HepG2 (cell line): ENCODE results near the gene METTL23. TPM values are rescaled to one million over a fixed set of nuclear protein-coding genes. Genes with fewer than 3 reads are reported as not detected.

ENCODE experiments used
- BORCS8-MEF2B ChIP-seq: sonication (generic); formaldehyde crosslinking; IDR thresholded peaks from 2 replicates; pipeline ENCODE4 v1.8.0; 2022; ENCODE audit warnings: mild to moderate bottlenecking, missing genetic modification reagents
- ERF ChIP-seq: IDR thresholded peaks from 2 replicates; pipeline ENCODE4 v1.6.1; 2018; ENCODE audit warnings: missing biosample characterization, missing genetic modification reagents
- JUND ChIP-seq: sonication (generic); formaldehyde crosslinking; IDR thresholded peaks from 2 replicates; pipeline ENCODE4 v1.8.0; 2022; ENCODE audit warnings: mild to moderate bottlenecking, missing genetic modification reagents
- KIAA2018 ChIP-seq: sonication (generic); formaldehyde crosslinking; IDR thresholded peaks from 2 replicates; pipeline ENCODE4 v1.5.0; 2020; ENCODE audit warnings: mild to moderate bottlenecking, missing genetic modification reagents, borderline replicate concordance
- MED1 ChIP-seq: sonication (generic); formaldehyde crosslinking; IDR thresholded peaks from 2 replicates; pipeline ENCODE4 v1.4.0; 2020; ENCODE audit warnings: missing genetic modification reagents
- MIER2 ChIP-seq: IDR thresholded peaks from 2 replicates; pipeline ENCODE4 v1.6.1; 2016; ENCODE audit warnings: missing biosample characterization, missing genetic modification reagents
- NR1H2 ChIP-seq: sonication (generic); formaldehyde crosslinking; IDR thresholded peaks from 2 replicates; pipeline ENCODE4 v1.8.1; 2022; ENCODE audit warnings: low read depth, missing genetic modification reagents, borderline replicate concordance
- TFDP1 ChIP-seq: IDR thresholded peaks from 2 replicates; pipeline ENCODE4 v1.6.1; 2016; ENCODE audit warnings: missing compliant biosample characterization, missing genetic modification reagents, borderline replicate concordance
- ZNF207 ChIP-seq: fragments of 450-650 bp; IDR thresholded peaks from 2 replicates; pipeline ENCODE4 v1.6.1; 2016; ENCODE audit warnings: antibody characterized with exemption, borderline replicate concordance
- ZNF282 ChIP-seq: fragments of 450-650 bp; IDR thresholded peaks from 2 replicates; pipeline ENCODE4 v1.6.1; 2018; ENCODE audit not compliant: partially characterized antibody
- ZNF430 ChIP-seq: sonication (generic); formaldehyde crosslinking; IDR thresholded peaks from 2 replicates; pipeline ENCODE4 v1.9.0; 2021; ENCODE audit warnings: mild to moderate bottlenecking, missing genetic modification reagents
- ZNF44 ChIP-seq: sonication (generic); formaldehyde crosslinking; IDR thresholded peaks from 2 replicates; pipeline ENCODE4 v1.5.1; 2020; ENCODE audit warnings: mild to moderate bottlenecking, missing genetic modification reagents
- ZNF709 ChIP-seq: sonication (generic); formaldehyde crosslinking; IDR thresholded peaks from 2 replicates; pipeline ENCODE4 v1.5.0; 2020; ENCODE audit warnings: mild to moderate bottlenecking, missing genetic modification reagents
- ZNF768 ChIP-seq: sonication (generic); formaldehyde crosslinking; IDR thresholded peaks from 2 replicates; pipeline ENCODE4 v1.4.0; 2020; ENCODE audit warnings: missing genetic modification reagents
- ZZZ3 ChIP-seq: sonication (generic); formaldehyde crosslinking; IDR thresholded peaks from 2 replicates; pipeline ENCODE4 v1.4.0; 2020; ENCODE audit warnings: missing genetic modification reagents, mild to moderate bottlenecking, borderline replicate concordance
- polyA plus RNA-seq, 8 experiments: library from polyadenylated mRNA; depleted of rRNA in 3 of 8; stranded (reverse) in 7 of 8; unstranded in 1 of 8; fragments of >200 nt; fragmentation: Illumina TruSeq in 4 of 8; extraction: Trizol in 4 of 8; gene quantifications; 2 replicates each; pipeline versions ENCODE4 v1.2.1 to v1.2.3, GENCODE V29; 2011 to 2016; ENCODE audit warnings: low read depth in 4 of 8, missing spikeins in 1 of 8, mixed read lengths in 1 of 8; ENCODE audit not compliant: insufficient read depth in 1 of 8
- total RNA-seq, 5 experiments: library from RNA; depleted of rRNA; stranded (reverse); fragments of >200 nt; fragmentation: Illumina TruSeq; extraction: Trizol; gene quantifications; 2 replicates each; pipeline ENCODE4 v1.2.3, GENCODE V29; 2016; ENCODE audit warnings: low read depth in 1 of 5
- TF ChIP-seq, protein P1 (sequence below): sonication (generic); formaldehyde crosslinking; IDR thresholded peaks from 2 replicates; pipeline ENCODE4 v1.8.0; 2022; ENCODE audit warnings: missing genetic modification reagents, low read depth, mild to moderate bottlenecking, borderline replicate concordance
- TF ChIP-seq, protein P2 (sequence below): sonication (generic); formaldehyde crosslinking; IDR thresholded peaks from 2 replicates; pipeline ENCODE4 v1.4.0; 2020; ENCODE audit warnings: missing genetic modification reagents

The METTL23 gene
- total and polyA plus RNA-seq, 2 of the 13 experiments (the other 11 are each of a cell fraction or from before 2014, with no cell fraction given): 39.9 to 104 TPM

DNA sequence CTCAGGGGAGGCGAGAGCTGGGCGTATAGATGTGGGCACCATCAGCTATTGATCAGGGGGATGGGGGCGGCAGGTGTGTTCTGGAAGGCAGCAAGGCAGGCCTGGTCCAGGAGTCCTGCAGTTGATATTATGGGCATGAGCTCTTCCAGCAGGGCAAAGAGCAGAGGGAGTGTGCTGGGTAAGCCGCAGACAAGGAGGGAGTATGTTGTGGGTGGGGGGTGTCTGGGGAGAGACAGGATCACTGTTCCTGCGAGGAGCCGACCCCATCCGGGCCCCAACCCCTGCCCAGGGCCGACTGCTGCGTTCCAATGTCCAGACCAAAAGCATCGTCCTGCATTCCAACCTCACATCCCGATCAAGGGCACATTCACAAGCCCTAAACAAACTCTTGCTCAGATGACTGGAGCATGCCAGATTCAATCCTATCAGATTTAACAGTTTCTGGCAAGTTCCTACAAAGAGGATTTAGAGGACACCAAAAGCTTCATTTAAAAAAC is 25.1 kb upstream of the METTL23 start (continued):
- TF ChIP-seq ZNF207 (no peak), TFDP1 (CRISPR knock-in tag) (peak; percentile 47; the same call in 1 of the 2 replicates), ZNF282 (no peak), NR1H2 (CRISPR knock-in tag) (no peak), ERF (CRISPR knock-in tag) (peak; percentile 46; the same call in 1 of the 2 replicates), ZNF709 (0 out of 2 replicates have a peak, but pooled peaks have one; percentile 35), JUND (no peak), MIER2 (CRISPR knock-in tag) (peak; percentile 59; the same call in 1 of the 2 replicates), BORCS8-MEF2B (CRISPR knock-in tag) (no peak; the same call in 1 of the 2 replicates), MED1 (CRISPR knock-in tag) (peak; percentile 78), ZNF768 (no peak), ZNF44 (CRISPR knock-in tag) (no peak), ZZZ3 (no peak), KIAA2018 (CRISPR knock-in tag) (no peak), ZNF430 (CRISPR knock-in tag) (no peak)
- TF ChIP-seq, protein P1, sequence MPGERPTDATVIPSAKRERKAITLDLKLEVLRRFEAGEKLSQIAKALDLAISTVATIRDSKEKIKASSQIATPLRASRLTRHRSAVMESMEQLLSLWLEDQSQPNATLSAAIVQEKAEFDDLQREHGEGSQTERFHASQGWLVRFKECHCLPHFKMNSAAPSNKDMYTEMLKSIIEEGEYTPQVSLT (CRISPR knock-in tag): no peak
- TF ChIP-seq, protein P2, sequence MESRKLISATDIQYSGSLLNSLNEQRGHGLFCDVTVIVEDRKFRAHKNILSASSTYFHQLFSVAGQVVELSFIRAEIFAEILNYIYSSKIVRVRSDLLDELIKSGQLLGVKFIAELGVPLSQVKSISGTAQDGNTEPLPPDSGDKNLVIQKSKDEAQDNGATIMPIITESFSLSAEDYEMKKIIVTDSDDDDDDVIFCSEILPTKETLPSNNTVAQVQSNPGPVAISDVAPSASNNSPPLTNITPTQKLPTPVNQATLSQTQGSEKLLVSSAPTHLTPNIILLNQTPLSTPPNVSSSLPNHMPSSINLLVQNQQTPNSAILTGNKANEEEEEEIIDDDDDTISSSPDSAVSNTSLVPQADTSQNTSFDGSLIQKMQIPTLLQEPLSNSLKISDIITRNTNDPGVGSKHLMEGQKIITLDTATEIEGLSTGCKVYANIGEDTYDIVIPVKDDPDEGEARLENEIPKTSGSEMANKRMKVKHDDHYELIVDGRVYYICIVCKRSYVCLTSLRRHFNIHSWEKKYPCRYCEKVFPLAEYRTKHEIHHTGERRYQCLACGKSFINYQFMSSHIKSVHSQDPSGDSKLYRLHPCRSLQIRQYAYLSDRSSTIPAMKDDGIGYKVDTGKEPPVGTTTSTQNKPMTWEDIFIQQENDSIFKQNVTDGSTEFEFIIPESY (CRISPR knock-in tag): no peak
- TF ChIP-seq, all 625 proteins: peak for 97
